ENCODE measurements around the gene TSEN54. TPM values are rescaled to one million over a fixed set of nuclear protein-coding genes. Genes with fewer than 3 reads are reported as not detected.

Gene TSEN54
- total RNA-seq, 1 donor from 2014 or later = 23.3 TPM

GRCh38 chr17:75498726-75499213, 17.6 kb upstream of the TSEN54 start:
- H3K4me1 Mint-ChIP-seq (ENCODE audit: unreplicated experiment) = no peaks in the 10 kb centered on the region
- no peak overlapping the region for H3K4me3 Mint-ChIP-seq (ENCODE audit: unreplicated experiment)
- H3K36me3 Mint-ChIP-seq (ENCODE audit: unreplicated experiment) = peaks cover 10% of the 10 kb centered on the region
- no peak for TF ChIP-seq CTCF (IDR thresholded peaks at IDR 0.05)
- no peak for DNase-seq (ENCODE audit: extremely low spot score, unreplicated experiment)
- H3K27me3 Mint-ChIP-seq (ENCODE audit: unreplicated experiment) = no peaks in the 10 kb centered on the region
- H3K9me3 Mint-ChIP-seq (ENCODE audit: unreplicated experiment) = no peaks in the 10 kb centered on the region
- H3K27ac Mint-ChIP-seq (ENCODE audit: unreplicated experiment) = no peak overlapping the region

- no peak overlapping the region for H3K4me3 Mint-ChIP-seq (ENCODE audit: unreplicated experiment)
- H3K9me3 Mint-ChIP-seq (ENCODE audit: unreplicated experiment) = no peaks in the 10 kb centered on the region
- no peaks in the 10 kb centered on the region for H3K27me3 Mint-ChIP-seq (ENCODE audit: unreplicated experiment)
- H3K36me3 Mint-ChIP-seq (ENCODE audit: unreplicated experiment) = peaks cover 10% of the 10 kb centered on the region
- no peaks in the 10 kb centered on the region for H3K4me1 Mint-ChIP-seq (ENCODE audit: unreplicated experiment)
- no peak for TF ChIP-seq CTCF (IDR thresholded peaks at IDR 0.05)
- no peak for DNase-seq (ENCODE audit: extremely low spot score, unreplicated experiment)
- H3K27ac Mint-ChIP-seq (ENCODE audit: unreplicated experiment) = no peak overlapping the region
These were observed 16.9 kb upstream of the TSEN54 start for GRCh38 chr17:75499313-75500022.

GRCh38 chr17:75500419-75501216, 15.7 kb upstream of the TSEN54 start:
- H3K27me3 Mint-ChIP-seq (ENCODE audit: unreplicated experiment) = no peaks in the 10 kb centered on the region
- no peak overlapping the region for H3K27ac Mint-ChIP-seq (ENCODE audit: unreplicated experiment)

GRCh38 chr17:75501378-75502071, 14.8 kb upstream of the TSEN54 start:
- no peaks in the 10 kb centered on the region for H3K27me3 Mint-ChIP-seq (ENCODE audit: unreplicated experiment)
- no peak overlapping the region for H3K4me3 Mint-ChIP-seq (ENCODE audit: unreplicated experiment)
- DNase-seq (ENCODE audit: extremely low spot score, unreplicated experiment) = no peak
- no peak overlapping the region for H3K27ac Mint-ChIP-seq (ENCODE audit: unreplicated experiment)
- no peaks in the 10 kb centered on the region for H3K9me3 Mint-ChIP-seq (ENCODE audit: unreplicated experiment)
- H3K4me1 Mint-ChIP-seq (ENCODE audit: unreplicated experiment) = no peaks in the 10 kb centered on the region
- TF ChIP-seq CTCF (IDR thresholded peaks at IDR 0.05) = no peak
- peaks cover 6% of the 10 kb centered on the region for H3K36me3 Mint-ChIP-seq (ENCODE audit: unreplicated experiment)

More at GRCh38 chr17:75500419-75501216, 15.7 kb upstream of the TSEN54 start:
- no peak for TF ChIP-seq CTCF (IDR thresholded peaks at IDR 0.05)
- Mint-ChIP-seq H3K9me3 (ENCODE audit: unreplicated experiment) (no peaks in the 10 kb centered on the region), H3K4me1 (ENCODE audit: unreplicated experiment) (no peaks in the 10 kb centered on the region), H3K4me3 (ENCODE audit: unreplicated experiment) (no peak overlapping the region), H3K36me3 (ENCODE audit: unreplicated experiment) (peaks cover 10% of the 10 kb centered on the region)
- no peak for DNase-seq (ENCODE audit: extremely low spot score, unreplicated experiment)

Data from osteocyte (in vitro differentiated cells).